Prostate gland (tissue), 2 donors: ENCODE measurements around the gene NR2C2.

Experiments
- CTCF ChIP-seq, 4 experiments: fragments of 200-600 bp in 2 of 4; fragments of 450-650 bp in 2 of 4; sonication (generic) in 2 of 4; IDR thresholded peaks; 1 replicate in 3 of 4; 2 replicates in 1 of 4; pipeline ENCODE4 v1.5.1; 2016 to 2019; ENCODE audit warnings: antibody characterized with exemption in 4 of 4, mild to moderate bottlenecking in 2 of 4, moderate library complexity in 2 of 4
- POLR2A ChIP-seq: fragments of 450-650 bp; IDR thresholded peaks from one replicate; pipeline ENCODE4 v1.6.1; 2016; ENCODE audit warnings: antibody characterized with exemption, mild to moderate bottlenecking

GRCh38 chr3:15055019-15055557 lies 107.7 kb downstream of the NR2C2 start:
- TF ChIP-seq CTCF (IDR thresholded peaks at IDR 0.05) (no peak), POLR2A (no peak)
